ENCODE results near the gene PITPNM1. TPM values are rescaled to one million over a fixed set of nuclear protein-coding genes. Genes with fewer than 3 reads are reported as not detected.

Gene PITPNM1
- total and polyA plus RNA-seq, 2 experiments from 2014 or later = 9.1 to 57.1 TPM

GRCh38 chr11:67519726-67520125, 14.6 kb upstream of the PITPNM1 start (continued):
- TF ChIP-seq ZNF462 (CRISPR knock-in tag; IDR thresholded peaks at IDR 0.05) (no peak), EZH2phosphoT487 (IDR thresholded peaks at IDR 0.05; ENCODE audit: unreplicated experiment) (no peak), ZNF331 (CRISPR knock-in tag; IDR thresholded peaks at IDR 0.05; ENCODE audit: low read depth) (no peak)

GRCh38 chr11:67517784-67518552, 12.8 kb upstream of the PITPNM1 start:
- Histone ChIP-seq H3K4me1 (ENCODE audit: insufficient read depth) (no peaks in the 10 kb centered on the region), H3K36me3 (ENCODE audit: insufficient read depth) (no peaks in the 10 kb centered on the region), H3K9me2 (ENCODE audit: insufficient read depth) (no peaks in the 10 kb centered on the region), H3K79me2 (replicated peaks; ENCODE audit: insufficient read depth) (no peaks in the 10 kb centered on the region), H3K4me2 (no peak overlapping the region), H3F3A (replicated peaks; ENCODE audit: low read depth) (no peaks in the 10 kb centered on the region), H4K20me1 (replicated peaks; ENCODE audit: insufficient read depth) (no peaks in the 10 kb centered on the region), H3K4me3 (no peak overlapping the region), H2AFZ (no peak overlapping the region), H3K27me3 (ENCODE audit: insufficient read depth) (no peaks in the 10 kb centered on the region), H3K27ac (ENCODE audit: low read depth) (no peak overlapping the region)
- H3K4me1 Mint-ChIP-seq = no peaks in the 10 kb centered on the region
- ATAC-seq (no peak), DNase-seq (ENCODE audit: low spot score) (no peak)
- H3K9me3 Mint-ChIP-seq = no peaks in the 10 kb centered on the region
- H3K4me3 Mint-ChIP-seq = no peak overlapping the region
- H3K36me3 Mint-ChIP-seq (ENCODE audit: low read depth) = no peaks in the 10 kb centered on the region
- no peak overlapping the region for H3K27ac Mint-ChIP-seq
- peaks cover 11% of the 10 kb centered on the region for H3K27me3 Mint-ChIP-seq (ENCODE audit: insufficient read depth, low read depth, poor library complexity)
- TF ChIP-seq EZH2 (IDR thresholded peaks at IDR 0.05; ENCODE audit: low read depth, unreplicated experiment) (no peak), CTCF (conservative IDR thresholded peaks at IDR 0.05; ENCODE audit: low read depth in 2 of 2) (no peak), JUNB (IDR thresholded peaks at IDR 0.05; ENCODE audit: unreplicated experiment) (no peak), ETS1 (IDR thresholded peaks at IDR 0.05) (no peak), ZNF114 (CRISPR knock-in tag; IDR thresholded peaks at IDR 0.05) (no peak), REST (IDR thresholded peaks at IDR 0.05; ENCODE audit: unreplicated experiment) (no peak)
